Ecto neural progenitor cell (in vitro differentiated cells): ENCODE measurements around the gene EIF2AK3.
"Not testable (repeated sequence)": the region's sequence is repeated elsewhere in the genome, so short reads cannot be mapped to it uniquely, and the experiment has no call there.

Experiments used
- DNase-seq: peaks from one replicate; pipeline ENCODE4 v3.0.0-alpha.2; 2018; ENCODE audit warnings: low spot score

The EIF2AK3 gene

DNA sequence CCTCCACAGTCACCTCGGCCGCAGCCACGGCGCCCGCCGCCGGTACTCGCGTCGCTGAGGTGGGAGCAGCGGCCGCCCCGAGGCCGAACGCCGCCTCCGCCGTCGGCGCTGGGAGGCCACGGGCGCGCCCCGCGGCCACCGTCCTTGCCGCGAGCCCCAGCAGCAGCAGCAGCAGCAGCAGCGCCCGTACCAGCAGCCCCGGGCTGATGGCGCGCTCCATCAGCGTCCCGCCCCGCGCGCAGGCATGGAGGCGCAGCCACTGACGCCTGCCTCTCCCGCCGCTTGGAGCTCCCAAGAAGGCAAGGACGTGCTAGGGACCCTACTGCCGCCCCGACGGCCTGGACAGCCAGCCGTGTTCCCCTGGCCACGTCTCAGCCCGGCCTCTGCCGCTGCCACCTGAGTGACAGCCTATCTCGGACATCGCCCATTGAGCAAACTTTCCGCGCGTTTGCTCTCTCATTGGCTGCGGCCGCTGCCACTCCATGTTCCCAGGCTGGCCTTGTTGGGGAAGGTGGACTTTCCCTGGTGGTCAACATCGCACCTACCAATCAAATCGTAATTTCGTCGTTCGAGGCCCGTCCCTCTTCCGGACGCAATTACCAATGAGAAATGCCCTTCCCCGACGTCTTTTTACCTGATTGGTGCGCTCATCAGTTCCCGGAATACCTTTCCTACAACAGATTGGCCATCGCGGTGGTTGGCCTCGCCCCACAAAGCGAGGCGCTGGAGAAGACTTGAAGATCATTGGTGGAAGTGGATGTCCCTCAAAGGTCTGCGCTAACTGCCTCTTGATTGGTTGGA is at the start of gene EIF2AK3:
Gene EIF2AK3, minus strand, starts transcription at position 410 of the 801 bp plus-strand sequence. Its CDS starts 190 bp downstream, at position 220.
- peak; percentile 98 for DNase-seq

GRCh38 chr2:88673363-88673762 is 46.1 kb upstream of the EIF2AK3 start:
- DNase-seq, result no peak

DNA sequence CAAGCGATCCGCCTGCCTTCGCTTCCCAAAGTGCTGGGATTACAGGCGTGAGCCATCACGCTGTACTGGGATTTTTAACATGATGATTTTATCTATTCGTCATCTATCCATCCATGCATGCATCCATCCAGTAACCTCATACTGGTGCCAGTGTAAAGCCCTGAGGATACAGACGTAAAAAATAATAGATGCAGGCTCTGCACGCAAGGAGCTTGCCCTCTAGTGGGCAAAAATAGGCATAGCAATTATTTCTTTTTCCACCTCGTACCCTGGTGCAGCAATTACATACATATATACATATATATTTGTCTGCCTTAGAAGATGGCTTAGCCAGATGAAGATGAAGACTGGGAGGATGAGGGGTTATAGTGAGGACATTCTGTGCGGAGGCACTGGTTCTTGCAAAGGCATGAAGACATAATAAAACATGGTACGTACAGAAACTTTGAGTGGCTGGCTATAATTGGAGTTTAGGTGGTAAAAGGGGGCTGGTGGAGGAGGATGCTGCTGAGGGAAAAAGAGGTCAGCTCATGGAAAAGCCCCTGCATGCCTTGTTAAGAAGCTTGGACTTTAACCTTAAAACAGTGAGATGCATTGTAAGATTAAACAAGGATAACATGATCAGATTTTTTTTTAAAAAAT is 44.6 kb upstream of the EIF2AK3 start:
- DNase-seq, result no peak

DNA sequence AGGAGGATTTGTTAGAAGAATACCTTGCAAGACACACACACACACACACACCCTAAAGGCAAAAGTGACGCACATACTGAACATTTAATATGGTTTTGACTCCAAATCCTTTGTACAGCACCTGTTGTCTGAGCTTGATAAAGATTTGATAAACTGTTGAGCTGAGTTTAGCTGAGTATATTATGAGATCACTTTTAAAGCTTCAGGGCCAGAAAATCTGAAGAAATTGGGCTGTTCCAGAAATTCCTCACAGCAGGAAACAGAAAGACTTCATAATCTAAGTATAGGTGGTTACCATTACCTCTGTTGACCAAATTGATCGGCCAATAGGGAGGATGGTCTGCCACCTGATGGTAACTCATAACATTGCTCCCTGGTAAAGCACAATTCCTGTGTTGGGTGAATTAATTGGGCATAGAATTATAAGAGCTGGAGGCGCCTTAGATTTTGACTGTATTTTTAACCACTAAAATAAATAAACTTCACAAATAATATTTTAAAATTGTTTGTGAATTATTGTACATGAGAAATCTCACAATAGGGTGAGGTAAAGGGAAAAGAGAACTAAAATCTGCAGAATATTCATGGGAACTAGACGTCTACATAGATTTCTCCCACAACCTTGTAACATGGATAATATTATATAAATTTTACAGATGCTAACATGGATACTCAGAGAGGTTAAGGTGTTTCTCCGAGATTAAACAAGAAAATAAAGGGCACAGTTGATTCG is 42.4 kb upstream of the EIF2AK3 start:
- no peak for DNase-seq

DNA sequence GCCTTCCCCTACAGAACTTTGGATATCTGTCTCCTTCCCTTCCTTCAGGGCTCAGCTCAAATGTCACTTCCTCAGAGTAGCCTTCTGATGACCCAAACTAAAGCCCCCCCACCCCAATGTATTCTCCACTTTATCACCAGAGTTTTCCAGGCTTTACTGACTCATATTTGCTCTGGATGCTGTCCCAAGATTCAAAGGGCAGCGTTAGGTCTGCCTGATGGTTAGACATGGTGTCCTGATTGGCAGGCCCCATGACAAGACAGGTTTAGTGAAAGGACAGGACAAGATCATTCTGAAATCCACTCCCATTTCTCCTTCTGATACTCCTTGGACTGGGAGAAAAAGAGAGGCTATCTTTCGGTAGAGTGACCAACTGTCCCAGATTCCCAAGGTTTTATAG is 41.6 kb upstream of the EIF2AK3 start:
- DNase-seq, result no peak

- DNase-seq, result no peak
These were observed 40.0 kb upstream of the EIF2AK3 start for GRCh38 chr2:88667219-88667618.

DNA sequence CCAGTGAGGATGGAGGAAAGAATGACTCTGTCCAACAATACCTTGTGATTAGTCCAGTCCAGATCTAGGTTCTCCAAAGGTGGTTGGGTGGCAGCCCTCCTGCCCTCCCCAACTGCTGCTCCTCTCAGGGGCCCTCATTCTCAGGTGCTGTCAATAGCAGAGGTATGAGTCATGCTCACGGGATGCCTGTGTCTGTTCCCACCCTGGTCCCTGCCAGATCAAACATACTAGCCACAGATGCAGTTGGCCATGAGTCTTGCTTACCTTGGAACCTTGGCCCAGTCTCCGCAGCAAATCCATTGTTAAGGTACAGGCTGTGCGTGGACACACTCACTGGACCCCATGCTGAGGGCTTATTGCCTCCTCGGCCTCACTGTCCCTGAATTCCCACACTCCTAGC is 39.3 kb upstream of the EIF2AK3 start:
- DNase-seq, result no peak

GRCh38 chr2:88660622-88661021 is 33.4 kb upstream of the EIF2AK3 start:
- no peak for DNase-seq

- no peak for DNase-seq
These were observed 32.3 kb upstream of the EIF2AK3 start for GRCh38 chr2:88659538-88659915.

DNA sequence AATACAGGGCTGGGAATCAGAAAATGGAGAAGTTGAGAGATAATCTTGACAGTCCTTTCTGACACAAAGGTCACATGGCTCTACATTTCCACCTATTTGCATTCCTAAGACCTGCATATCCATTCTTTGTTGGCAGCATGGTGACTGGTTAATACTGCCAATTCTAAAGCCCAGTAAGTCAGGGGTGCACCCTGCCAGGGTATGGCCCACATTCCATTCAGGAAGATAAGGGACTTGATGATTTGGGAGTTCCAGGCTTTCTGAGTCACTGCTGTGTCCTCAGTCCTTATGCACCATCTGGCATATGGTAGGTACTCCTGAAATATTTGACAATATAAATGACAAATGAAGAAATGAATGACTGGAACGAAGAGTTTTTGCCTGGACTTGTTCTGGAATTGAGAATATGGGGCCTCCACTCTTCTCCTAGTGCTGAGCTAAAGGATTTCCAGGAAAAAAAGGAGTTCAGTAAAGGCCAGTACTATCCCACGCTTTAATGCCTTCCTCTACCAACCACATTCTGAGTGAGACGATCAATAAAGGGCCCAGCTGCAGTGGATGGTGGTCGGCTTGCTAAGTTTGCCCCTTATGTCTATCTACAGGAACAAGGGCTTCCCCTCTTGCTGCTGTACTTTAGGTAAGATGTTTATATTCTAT is 31.7 kb upstream of the EIF2AK3 start:
- DNase-seq, result no peak

DNA sequence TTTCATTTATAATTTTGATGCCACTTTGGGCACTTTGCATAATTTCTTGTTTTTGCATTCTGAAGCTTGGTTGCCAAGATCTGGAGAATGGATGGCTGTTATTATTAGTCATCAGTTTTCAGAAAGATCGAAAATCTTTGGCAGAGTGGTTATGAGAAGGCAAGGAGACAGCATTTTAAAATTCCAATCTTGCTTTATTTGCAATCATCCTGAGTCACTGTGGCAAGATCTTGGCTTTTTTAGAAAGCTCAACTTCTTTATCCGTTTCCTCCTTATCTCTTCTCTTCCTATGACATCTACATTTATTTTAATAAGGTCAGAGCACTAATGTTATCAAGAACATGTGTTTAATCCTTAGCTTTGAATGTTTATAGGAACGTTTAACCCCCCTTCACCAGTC is 31.1 kb upstream of the EIF2AK3 start:
- DNase-seq, result no peak

GRCh38 chr2:88657131-88657530 is 29.9 kb upstream of the EIF2AK3 start:
- DNase-seq, result no peak

DNA sequence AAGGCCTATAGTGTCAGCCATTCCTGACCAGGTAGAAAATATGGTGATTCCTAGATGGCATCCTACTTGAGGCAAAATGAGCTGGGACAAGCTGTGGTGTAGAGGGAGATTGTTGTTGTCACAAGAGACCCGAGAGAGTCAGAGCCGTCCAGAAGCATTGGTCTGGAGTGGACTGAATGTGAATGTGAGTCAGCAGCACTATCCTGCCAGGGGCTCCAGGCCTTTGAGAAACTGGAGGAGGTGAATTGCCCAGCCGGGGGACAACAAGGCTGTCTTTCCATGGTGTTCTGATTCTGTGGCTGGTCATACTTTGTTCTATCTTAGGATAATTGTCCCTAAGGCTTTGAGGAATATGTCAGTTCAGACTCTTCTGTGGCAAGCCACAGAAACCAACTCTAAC is 29.4 kb upstream of the EIF2AK3 start:
- DNase-seq, result no peak

GRCh38 chr2:88654714-88655113 is 27.4 kb upstream of the EIF2AK3 start:
- no peak for DNase-seq

DNA sequence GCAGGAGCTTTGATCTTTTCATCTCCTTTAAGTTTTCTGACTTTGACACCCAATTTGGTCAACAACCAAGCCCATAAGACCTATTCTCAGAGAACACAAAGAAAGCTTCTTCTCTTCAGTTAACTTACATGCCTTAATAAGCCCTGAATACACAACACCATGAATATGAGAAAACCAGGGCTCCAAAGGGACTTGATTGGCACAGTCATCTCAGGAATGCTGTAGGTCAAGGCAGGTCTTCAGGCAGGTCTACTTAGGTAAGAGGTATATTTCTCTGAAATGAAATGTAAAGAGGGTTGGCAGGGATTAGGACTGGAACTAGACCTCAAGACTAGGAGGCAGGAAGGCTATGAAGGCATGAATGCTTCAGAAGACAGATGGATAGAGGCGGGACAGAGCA is 24.4 kb upstream of the EIF2AK3 start:
- no peak for DNase-seq

GRCh38 chr2:88645291-88645882 is 18.1 kb upstream of the EIF2AK3 start:
- not testable (repeated sequence) for DNase-seq

DNA sequence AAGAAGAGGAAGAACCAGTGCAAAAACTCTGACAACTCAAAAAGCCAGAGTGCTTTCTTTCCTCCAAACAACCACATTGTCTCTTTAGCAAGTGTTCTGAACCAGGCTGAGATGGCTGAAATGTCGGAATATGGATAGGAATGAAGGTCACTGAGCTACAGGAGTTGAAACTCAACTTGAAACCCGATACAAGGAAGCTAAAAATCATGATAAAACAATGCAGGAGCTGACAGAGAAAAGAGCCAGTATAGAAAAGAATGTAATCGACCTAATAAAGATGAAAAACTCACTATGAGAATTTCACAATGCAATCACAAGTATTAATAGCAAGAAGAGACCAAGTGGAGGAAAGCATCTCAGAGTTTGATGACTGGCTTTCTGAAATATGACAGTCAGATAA is 15.0 kb upstream of the EIF2AK3 start:
- DNase-seq, result no peak

GRCh38 chr2:88641330-88641729 is 14.1 kb upstream of the EIF2AK3 start:
- no peak for DNase-seq

DNA sequence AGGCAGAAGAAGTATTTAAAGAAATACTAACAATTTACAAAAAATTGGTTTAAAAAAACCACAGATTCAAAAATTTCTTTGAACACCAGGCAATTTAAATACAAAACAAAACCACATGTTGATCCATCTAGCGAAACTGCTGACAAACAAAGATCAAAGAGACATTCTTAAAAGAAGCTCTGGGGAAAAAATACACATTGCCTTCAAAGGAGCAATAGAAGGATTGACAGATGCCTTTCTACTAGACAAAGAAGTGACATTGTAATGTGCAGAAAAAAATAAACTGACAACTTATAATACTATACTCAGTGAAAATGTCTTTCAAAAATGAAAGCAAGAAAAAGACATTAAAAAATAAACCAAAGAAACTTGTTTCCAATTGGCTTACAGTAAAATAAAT is 12.6 kb upstream of the EIF2AK3 start:
- no peak for DNase-seq

- no peak for DNase-seq
These were observed 11.5 kb upstream of the EIF2AK3 start for GRCh38 chr2:88638743-88639142.

DNA sequence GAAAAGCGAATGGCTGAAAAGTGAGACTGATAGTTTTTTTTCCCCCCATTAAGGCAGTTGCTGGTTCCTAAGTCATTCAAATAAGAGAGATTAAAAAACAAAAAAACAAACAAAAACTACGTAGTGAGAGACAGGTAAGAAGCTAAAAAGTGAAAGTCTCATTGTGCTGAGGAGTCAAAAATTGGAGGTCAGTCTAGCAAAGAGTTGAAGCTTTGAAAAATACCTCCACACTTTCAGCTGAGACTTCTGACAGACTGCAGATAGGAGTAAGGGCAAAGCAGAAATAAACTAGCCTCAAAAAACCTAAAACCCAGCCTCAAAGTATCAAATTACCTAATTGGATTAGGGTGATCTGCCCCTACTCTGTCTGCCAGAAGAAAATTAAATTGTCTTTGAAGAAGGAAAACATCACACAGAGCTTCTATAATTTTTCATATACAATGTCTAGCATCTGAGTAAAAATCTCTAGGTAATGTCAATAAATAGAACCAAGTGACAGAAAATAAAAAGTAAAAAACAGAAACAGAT is 10.9 kb upstream of the EIF2AK3 start:
- DNase-seq, result no peak

GRCh38 chr2:88637464-88637863 is 10.2 kb upstream of the EIF2AK3 start:
- DNase-seq, result no peak
